Measurements from ENCODE around the gene ANKRD6.

GRCh38 chr6:89483111-89483720 lies 50.3 kb downstream of the ANKRD6 start:
- TF ChIP-seq EZH2 (IDR thresholded peaks at IDR 0.05; ENCODE audit: borderline replicate concordance, insufficient read depth, low read depth, low read length, poor library complexity, severe bottlenecking) (no peak), CTCF (IDR thresholded peaks at IDR 0.05) (no peak)

Measured in B cell (primary cell).